Liver (tissue), 3 donors: ENCODE measurements around the gene COL4A1.

Source experiments
- EGR1 ChIP-seq, 2 donors: IDR thresholded peaks; 2 replicates each; pipeline ENCODE4 v1.6.1; 2016 to 2018; ENCODE audit warnings: antibody characterized with exemption in 2 of 2, low read depth in 2 of 2
- FOXA1 ChIP-seq: IDR thresholded peaks from 2 replicates; pipeline ENCODE4 v1.6.1; 2016; ENCODE audit warnings: antibody characterized with exemption
- GABPA ChIP-seq, 2 donors: IDR thresholded peaks in 1 of 2; conservative IDR thresholded peaks in 1 of 2; 2 replicates each; pipeline ENCODE4 v1.6.1; 2016; ENCODE audit warnings: antibody characterized with exemption in 2 of 2, mild to moderate bottlenecking in 1 of 2, moderate library complexity in 1 of 2
- NR2F2 ChIP-seq: IDR thresholded peaks from 2 replicates; pipeline ENCODE4 v1.6.1; 2016; ENCODE audit warnings: antibody characterized with exemption
- RAD21 ChIP-seq, 2 donors: IDR thresholded peaks; 2 replicates each; pipeline ENCODE4 v1.6.1; 2016; ENCODE audit warnings: antibody characterized with exemption in 2 of 2, mild to moderate bottlenecking in 2 of 2
- SP1 ChIP-seq: IDR thresholded peaks from 2 replicates; pipeline ENCODE4 v1.6.1; 2018; ENCODE audit warnings: antibody characterized with exemption, mild to moderate bottlenecking
- TAF1 ChIP-seq: conservative IDR thresholded peaks from 2 replicates; pipeline ENCODE4 v1.6.1; 2016; ENCODE audit warnings: antibody characterized with exemption, mild to moderate bottlenecking
- YY1 ChIP-seq: IDR thresholded peaks from 2 replicates; pipeline ENCODE4 v1.6.1; 2016; ENCODE audit warnings: antibody characterized with exemption, mild to moderate bottlenecking
- TF ChIP-seq, protein P1 (sequence below): fragments of 150-350 bp; IDR thresholded peaks from 2 replicates; pipeline ENCODE4 v1.5.1; 2017; ENCODE audit warnings: improper control_type of control experiment, low read depth, low read length; ENCODE audit not compliant: missing input control
- TF ChIP-seq, protein P2 (sequence below): IDR thresholded peaks from 2 replicates; pipeline ENCODE4 v1.6.1; 2016; ENCODE audit warnings: antibody characterized with exemption
- TF ChIP-seq, protein P3 (sequence below): IDR thresholded peaks from 2 replicates; pipeline ENCODE4 v1.6.1; 2016; ENCODE audit warnings: antibody characterized with exemption
- TF ChIP-seq, protein P4 (sequence below): IDR thresholded peaks from 2 replicates; pipeline ENCODE4 v1.6.1; 2016; ENCODE audit warnings: antibody characterized with exemption
- TF ChIP-seq, protein P5 (sequence below): IDR thresholded peaks from 2 replicates; pipeline ENCODE4 v1.6.1; 2016; ENCODE audit warnings: antibody characterized with exemption, mild to moderate bottlenecking
- donor health status: healthy.
- donor health status: healthy.

DNA sequence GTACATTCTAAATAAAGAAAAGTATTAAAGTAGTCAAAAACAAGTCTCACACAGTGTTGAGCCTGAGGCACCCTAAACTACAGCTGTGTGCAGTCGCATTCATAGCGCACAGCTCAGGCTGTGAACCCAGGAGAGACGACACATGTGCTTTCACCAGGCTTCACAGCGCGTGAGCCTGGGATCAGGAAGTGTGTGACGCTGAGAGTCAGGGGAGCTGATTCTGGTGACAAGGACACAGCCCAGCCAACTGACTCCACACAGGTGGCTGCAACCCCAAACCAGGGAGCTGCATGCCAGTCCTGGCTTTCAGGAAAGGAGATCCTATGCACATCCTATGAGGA is 41.6 kb downstream of the COL4A1 start:
- TF ChIP-seq RAD21 (IDR thresholded peaks at IDR 0.05) (no peak), FOXA1 (no peak), SP1 (no peak), GABPA (IDR thresholded peaks at IDR 0.05 in 1 of 2, conservative IDR thresholded peaks at IDR 0.05 in 1 of 2) (no peak), TAF1 (no peak), NR2F2 (no peak), EGR1 (IDR thresholded peaks at IDR 0.05; ENCODE audit: low read depth in 2 of 2) (no peak), YY1 (no peak)
- TF ChIP-seq, protein P1, sequence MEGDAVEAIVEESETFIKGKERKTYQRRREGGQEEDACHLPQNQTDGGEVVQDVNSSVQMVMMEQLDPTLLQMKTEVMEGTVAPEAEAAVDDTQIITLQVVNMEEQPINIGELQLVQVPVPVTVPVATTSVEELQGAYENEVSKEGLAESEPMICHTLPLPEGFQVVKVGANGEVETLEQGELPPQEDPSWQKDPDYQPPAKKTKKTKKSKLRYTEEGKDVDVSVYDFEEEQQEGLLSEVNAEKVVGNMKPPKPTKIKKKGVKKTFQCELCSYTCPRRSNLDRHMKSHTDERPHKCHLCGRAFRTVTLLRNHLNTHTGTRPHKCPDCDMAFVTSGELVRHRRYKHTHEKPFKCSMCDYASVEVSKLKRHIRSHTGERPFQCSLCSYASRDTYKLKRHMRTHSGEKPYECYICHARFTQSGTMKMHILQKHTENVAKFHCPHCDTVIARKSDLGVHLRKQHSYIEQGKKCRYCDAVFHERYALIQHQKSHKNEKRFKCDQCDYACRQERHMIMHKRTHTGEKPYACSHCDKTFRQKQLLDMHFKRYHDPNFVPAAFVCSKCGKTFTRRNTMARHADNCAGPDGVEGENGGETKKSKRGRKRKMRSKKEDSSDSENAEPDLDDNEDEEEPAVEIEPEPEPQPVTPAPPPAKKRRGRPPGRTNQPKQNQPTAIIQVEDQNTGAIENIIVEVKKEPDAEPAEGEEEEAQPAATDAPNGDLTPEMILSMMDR: no peak
- TF ChIP-seq, protein P2, sequence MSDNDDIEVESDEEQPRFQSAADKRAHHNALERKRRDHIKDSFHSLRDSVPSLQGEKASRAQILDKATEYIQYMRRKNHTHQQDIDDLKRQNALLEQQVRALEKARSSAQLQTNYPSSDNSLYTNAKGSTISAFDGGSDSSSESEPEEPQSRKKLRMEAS: no peak
- TF ChIP-seq, protein P3, sequence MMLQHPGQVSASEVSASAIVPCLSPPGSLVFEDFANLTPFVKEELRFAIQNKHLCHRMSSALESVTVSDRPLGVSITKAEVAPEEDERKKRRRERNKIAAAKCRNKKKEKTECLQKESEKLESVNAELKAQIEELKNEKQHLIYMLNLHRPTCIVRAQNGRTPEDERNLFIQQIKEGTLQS: no peak
- TF ChIP-seq, protein P4, sequence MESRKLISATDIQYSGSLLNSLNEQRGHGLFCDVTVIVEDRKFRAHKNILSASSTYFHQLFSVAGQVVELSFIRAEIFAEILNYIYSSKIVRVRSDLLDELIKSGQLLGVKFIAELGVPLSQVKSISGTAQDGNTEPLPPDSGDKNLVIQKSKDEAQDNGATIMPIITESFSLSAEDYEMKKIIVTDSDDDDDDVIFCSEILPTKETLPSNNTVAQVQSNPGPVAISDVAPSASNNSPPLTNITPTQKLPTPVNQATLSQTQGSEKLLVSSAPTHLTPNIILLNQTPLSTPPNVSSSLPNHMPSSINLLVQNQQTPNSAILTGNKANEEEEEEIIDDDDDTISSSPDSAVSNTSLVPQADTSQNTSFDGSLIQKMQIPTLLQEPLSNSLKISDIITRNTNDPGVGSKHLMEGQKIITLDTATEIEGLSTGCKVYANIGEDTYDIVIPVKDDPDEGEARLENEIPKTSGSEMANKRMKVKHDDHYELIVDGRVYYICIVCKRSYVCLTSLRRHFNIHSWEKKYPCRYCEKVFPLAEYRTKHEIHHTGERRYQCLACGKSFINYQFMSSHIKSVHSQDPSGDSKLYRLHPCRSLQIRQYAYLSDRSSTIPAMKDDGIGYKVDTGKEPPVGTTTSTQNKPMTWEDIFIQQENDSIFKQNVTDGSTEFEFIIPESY: no peak
- TF ChIP-seq, protein P5, sequence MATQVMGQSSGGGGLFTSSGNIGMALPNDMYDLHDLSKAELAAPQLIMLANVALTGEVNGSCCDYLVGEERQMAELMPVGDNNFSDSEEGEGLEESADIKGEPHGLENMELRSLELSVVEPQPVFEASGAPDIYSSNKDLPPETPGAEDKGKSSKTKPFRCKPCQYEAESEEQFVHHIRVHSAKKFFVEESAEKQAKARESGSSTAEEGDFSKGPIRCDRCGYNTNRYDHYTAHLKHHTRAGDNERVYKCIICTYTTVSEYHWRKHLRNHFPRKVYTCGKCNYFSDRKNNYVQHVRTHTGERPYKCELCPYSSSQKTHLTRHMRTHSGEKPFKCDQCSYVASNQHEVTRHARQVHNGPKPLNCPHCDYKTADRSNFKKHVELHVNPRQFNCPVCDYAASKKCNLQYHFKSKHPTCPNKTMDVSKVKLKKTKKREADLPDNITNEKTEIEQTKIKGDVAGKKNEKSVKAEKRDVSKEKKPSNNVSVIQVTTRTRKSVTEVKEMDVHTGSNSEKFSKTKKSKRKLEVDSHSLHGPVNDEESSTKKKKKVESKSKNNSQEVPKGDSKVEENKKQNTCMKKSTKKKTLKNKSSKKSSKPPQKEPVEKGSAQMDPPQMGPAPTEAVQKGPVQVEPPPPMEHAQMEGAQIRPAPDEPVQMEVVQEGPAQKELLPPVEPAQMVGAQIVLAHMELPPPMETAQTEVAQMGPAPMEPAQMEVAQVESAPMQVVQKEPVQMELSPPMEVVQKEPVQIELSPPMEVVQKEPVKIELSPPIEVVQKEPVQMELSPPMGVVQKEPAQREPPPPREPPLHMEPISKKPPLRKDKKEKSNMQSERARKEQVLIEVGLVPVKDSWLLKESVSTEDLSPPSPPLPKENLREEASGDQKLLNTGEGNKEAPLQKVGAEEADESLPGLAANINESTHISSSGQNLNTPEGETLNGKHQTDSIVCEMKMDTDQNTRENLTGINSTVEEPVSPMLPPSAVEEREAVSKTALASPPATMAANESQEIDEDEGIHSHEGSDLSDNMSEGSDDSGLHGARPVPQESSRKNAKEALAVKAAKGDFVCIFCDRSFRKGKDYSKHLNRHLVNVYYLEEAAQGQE: no peak
